ENCODE measurements around the gene GPER1. TPM values are rescaled to one million over a fixed set of nuclear protein-coding genes. Genes with fewer than 3 reads are reported as not detected.

Gene GPER1
- total RNA-seq, 4 donors from 2014 or later: 12.5 to 29.2 (median 21.2) TPM

DNA sequence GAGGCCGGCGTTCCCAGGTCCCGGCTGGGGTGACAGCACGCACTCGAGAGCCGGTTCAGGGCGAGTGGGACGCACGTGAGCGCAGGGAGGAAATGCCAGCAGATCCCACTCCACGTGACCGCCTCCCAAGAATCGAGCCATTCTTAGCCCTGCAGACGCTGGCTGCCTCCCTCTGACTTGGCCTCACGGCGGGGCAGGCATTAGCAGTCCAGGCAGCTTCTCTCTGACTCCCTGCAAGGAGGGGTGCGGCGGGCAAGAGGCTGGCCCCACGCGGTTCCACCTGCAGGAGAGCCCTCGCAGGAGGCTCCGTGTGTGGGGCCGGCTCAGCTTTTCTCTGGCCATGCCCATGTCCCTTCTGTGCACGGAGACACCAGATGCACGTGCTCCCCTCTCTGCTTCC, 33.5 kb upstream of the GPER1 start:
- DNase-seq: peak; percentile 86 to 87
- intact Hi-C loops (cut with DNase I): no loop called here
- no peak overlapping the region for H3K4me3 ChIP-seq (replicated peaks in 1 of 3)

DNA sequence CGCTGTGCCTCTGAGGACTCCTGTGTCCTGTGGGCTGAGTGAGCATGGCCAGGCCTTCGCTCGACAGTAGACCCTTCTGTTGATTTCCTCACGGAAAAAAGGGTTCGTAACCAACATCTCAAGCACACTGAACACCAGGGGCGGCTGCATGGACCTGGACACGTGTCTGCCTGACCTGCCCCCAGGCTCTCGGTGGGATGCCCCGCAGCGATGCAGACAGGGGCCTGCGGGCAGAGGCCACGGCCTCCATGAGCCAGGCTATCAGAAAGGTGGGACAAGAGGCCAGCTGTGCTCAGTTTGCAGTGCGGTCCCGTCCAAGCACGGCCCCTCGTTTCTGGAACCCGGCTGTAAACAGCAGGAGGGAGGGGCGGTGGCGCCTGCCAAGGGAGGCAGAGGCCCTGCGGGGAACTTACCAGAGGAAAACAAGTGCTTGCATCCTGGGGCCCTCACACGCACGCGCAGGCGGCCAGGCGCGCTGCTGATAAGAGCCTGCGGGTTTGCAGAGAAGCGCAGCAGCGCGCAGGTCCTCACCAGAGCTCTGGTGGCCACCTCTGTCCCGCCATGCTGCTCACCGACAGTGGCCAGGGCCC, 33.0 kb upstream of the GPER1 start:
- Histone ChIP-seq H3K36me3 (no peaks in the 10 kb centered on the region), H3K4me3 (replicated peaks in 1 of 3) (peak overlapping the region in 1 of 3 donors; percentile 19), H3K27me3 (no peaks in the 10 kb centered on the region), H3K27ac (peak overlapping the region; percentile 61 to 81 (median 66)), H3K4me1 (peaks cover 42 to 58% of the 10 kb centered on the region in 2 donors), H3K9me3 (no peaks in the 10 kb centered on the region)
- peak; percentile 63 to 66 for DNase-seq
- TF ChIP-seq CTCF (IDR thresholded peaks at IDR 0.05) (no peak), POLR2A (IDR thresholded peaks at IDR 0.05) (no peak)
- WGBS, 2 donors: 22 to 39% methylated on average over 9 to 26 of the region's 32 CpGs
- intact Hi-C loops (cut with DNase I): no loop called here

More for the DNA sequence above, 33.5 kb upstream of the GPER1 start:
- Histone ChIP-seq H3K4me1 (peaks cover 41 to 62% of the 10 kb centered on the region in 2 donors), H3K9me3 (no peaks in the 10 kb centered on the region), H3K27me3 (no peaks in the 10 kb centered on the region), H3K36me3 (no peaks in the 10 kb centered on the region), H3K27ac (peak overlapping the region; percentile 61 to 81 (median 66))
- 25 to 40% methylated on average over 14 to 20 of the region's 25 CpGs for WGBS, 2 donors
- TF ChIP-seq POLR2A (IDR thresholded peaks at IDR 0.05): no peak
- TF ChIP-seq CTCF (IDR thresholded peaks at IDR 0.05): no peak

- H3K27ac ChIP-seq: peak overlapping the region; percentile 61 to 81 (median 66)
Observed at GRCh38 chr7:1055491-1055955, 32.4 kb upstream of the GPER1 start.

GRCh38 chr7:1055956-1056784, 31.7 kb upstream of the GPER1 start:
- no peaks in the 10 kb centered on the region for H3K27me3 ChIP-seq
- H3K27ac ChIP-seq: peak overlapping the region in 2 of 3 donors; percentile 41 to 81
- peak overlapping the region in 1 of 3 donors; percentile 19 for H3K4me3 ChIP-seq (replicated peaks in 1 of 3)
- TF ChIP-seq POLR2A (IDR thresholded peaks at IDR 0.05): peak in 1 of 2 donors; percentile 6
- TF ChIP-seq CTCF (IDR thresholded peaks at IDR 0.05): no peak
- peak; percentile 29 to 35 for DNase-seq
- H3K9me3 ChIP-seq: no peaks in the 10 kb centered on the region
- H3K36me3 ChIP-seq: no peaks in the 10 kb centered on the region
- WGBS, 2 donors: 79 to 96% methylated on average over 15 to 18 of the region's 36 CpGs
- intact Hi-C loops (cut with DNase I): no loop called here
- H3K4me1 ChIP-seq: peaks cover 51 to 58% of the 10 kb centered on the region in 2 donors

More at GRCh38 chr7:1055491-1055955, 32.4 kb upstream of the GPER1 start:
- H3K36me3 ChIP-seq: no peaks in the 10 kb centered on the region
- DNase-seq: no peak
- WGBS, 2 donors: 71 to 75% methylated on average over 5 to 7 of the region's 15 CpGs
- TF ChIP-seq POLR2A (IDR thresholded peaks at IDR 0.05) (no peak), CTCF (IDR thresholded peaks at IDR 0.05) (no peak)
- H3K27me3 ChIP-seq: no peaks in the 10 kb centered on the region
- H3K4me1 ChIP-seq: peaks cover 48 to 58% of the 10 kb centered on the region in 2 donors
- peak overlapping the region in 1 of 3 donors; percentile 19 for H3K4me3 ChIP-seq (replicated peaks in 1 of 3)
- H3K9me3 ChIP-seq: no peaks in the 10 kb centered on the region
- intact Hi-C loops (cut with DNase I): no loop called here
